ENCODE measurements around the gene MCHR2. TPM values are rescaled to one million over a fixed set of nuclear protein-coding genes. Genes with fewer than 3 reads are reported as not detected.

The MCHR2 gene
- polyA plus RNA-seq, 1 of the 3 experiments (the other 2 are of a cell fraction), result not detected

GRCh38 chr6:99979953-99980352 lies 14.1 kb downstream of the MCHR2 start:
- Histone ChIP-seq H3K4me1 (ENCODE audit: control insufficient read depth in 1 of 2, insufficient read depth in 2 of 2, low read depth in 1 of 2, low read length in 1 of 2) (no peaks in the 10 kb centered on the region), H3K27me3 (ENCODE audit: insufficient read depth) (no peaks in the 10 kb centered on the region; the same call in 1 of the 2 replicates), H3K4me2 (no peak overlapping the region), H3K4me3 (ENCODE audit: low read depth in 2 of 2, low read length in 1 of 2) (no peak overlapping the region), H3K27ac (ENCODE audit: low read depth in 2 of 2, low read length in 1 of 2) (no peak overlapping the region), H3K79me2 (ENCODE audit: insufficient read depth) (no peaks in the 10 kb centered on the region), H3K9me3 (no peaks in the 10 kb centered on the region), H3K36me3 (replicated peaks in 1 of 2; ENCODE audit: control insufficient read depth in 1 of 2, insufficient read depth in 2 of 2, low read length in 1 of 2) (no peaks in the 10 kb centered on the region), H3F3A (replicated peaks; ENCODE audit: insufficient read depth) (no peaks in the 10 kb centered on the region), H3K9me2 (no peaks in the 10 kb centered on the region), H4K20me1 (ENCODE audit: insufficient read depth) (no peaks in the 10 kb centered on the region), H3K9ac (no peak overlapping the region), H2AFZ (ENCODE audit: low read depth) (no peak overlapping the region)
- no peak for DNase-seq
- ChIA-PET CTCF (no interaction called here), POLR2A (no interaction called here)
- WGBS (ENCODE audit: low lambda C conversion rate), result 17% methylated on average over 1 of the region's 1 CpG
- TF ChIP-seq PBX3 (IDR thresholded peaks at IDR 0.05) (no peak), USF1 (IDR thresholded peaks at IDR 0.05; ENCODE audit: borderline replicate concordance, low read depth) (no peak), FOXM1 (IDR thresholded peaks at IDR 0.05; ENCODE audit: low read depth) (no peak), RXRA (IDR thresholded peaks at IDR 0.05; ENCODE audit: borderline replicate concordance, low read depth) (no peak)

GRCh38 chr6:99967052-99967451 lies 27.0 kb downstream of the MCHR2 start:
- Histone ChIP-seq H3K4me2 (no peak overlapping the region), H3K9me3 (no peaks in the 10 kb centered on the region), H2AFZ (ENCODE audit: low read depth) (no peak overlapping the region), H3K4me1 (ENCODE audit: control insufficient read depth in 1 of 2, insufficient read depth in 2 of 2, low read depth in 1 of 2, low read length in 1 of 2) (no peaks in the 10 kb centered on the region), H3K9ac (no peak overlapping the region), H3K79me2 (ENCODE audit: insufficient read depth) (no peaks in the 10 kb centered on the region), H3F3A (replicated peaks; ENCODE audit: insufficient read depth) (no peaks in the 10 kb centered on the region), H3K4me3 (ENCODE audit: low read depth in 2 of 2, low read length in 1 of 2) (no peak overlapping the region), H3K9me2 (no peaks in the 10 kb centered on the region), H3K27ac (ENCODE audit: low read depth in 2 of 2, low read length in 1 of 2) (no peak overlapping the region), H4K20me1 (ENCODE audit: insufficient read depth) (no peaks in the 10 kb centered on the region), H3K27me3 (ENCODE audit: insufficient read depth) (no peaks in the 10 kb centered on the region), H3K36me3 (replicated peaks in 1 of 2; ENCODE audit: control insufficient read depth in 1 of 2, insufficient read depth in 2 of 2, low read length in 1 of 2) (no peaks in the 10 kb centered on the region)
- POLR2A ChIA-PET, result no interaction called here
- CTCF ChIA-PET, result no interaction called here
- no peak for DNase-seq
- TF ChIP-seq GABPA (IDR thresholded peaks at IDR 0.05; ENCODE audit: low read depth), result no peak
- no peak for TF ChIP-seq JUND (IDR thresholded peaks at IDR 0.05)
- no peak for TF ChIP-seq FOSL2 (IDR thresholded peaks at IDR 0.05; ENCODE audit: borderline replicate concordance, low read depth)
- TF ChIP-seq RFX5 (IDR thresholded peaks at IDR 0.05; ENCODE audit: low read length), result no peak
- no peak for TF ChIP-seq SMC3 (IDR thresholded peaks at IDR 0.05; ENCODE audit: low read depth, low read length)
- no peak for TF ChIP-seq RAD21 (IDR thresholded peaks at IDR 0.05; ENCODE audit: low read length)
- no peak for TF ChIP-seq MXI1 (IDR thresholded peaks at IDR 0.05; ENCODE audit: low read depth, low read length)
- TF ChIP-seq TCF12 (IDR thresholded peaks at IDR 0.05), result no peak
- TF ChIP-seq PBX3 (IDR thresholded peaks at IDR 0.05), result no peak
- no peak for TF ChIP-seq REST (IDR thresholded peaks at IDR 0.05; ENCODE audit: low read depth, low read length)
- no peak for TF ChIP-seq NRF1 (IDR thresholded peaks at IDR 0.05; ENCODE audit: low read depth, low read length)
- TF ChIP-seq EP300 (IDR thresholded peaks at IDR 0.05; ENCODE audit: borderline replicate concordance in 1 of 2, low read depth in 1 of 2, low read length in 1 of 2), result no peak
